GM12878 (cell line): Measurements from ENCODE around the gene NTSR1. TPM values are rescaled to one million over a fixed set of nuclear protein-coding genes. Genes with fewer than 3 reads are reported as not detected.

Experiments used
- ATAC-seq: fragments of 200-7000 bp; cut with Tn5 transposase; 3 replicates; pipeline ENCODE4 v1.9.1; 2020; ENCODE audit warnings: mild to moderate bottlenecking, moderate library complexity
- BruUV-seq: library from RNA; stranded (reverse); fragments of 400-500 nt; replicated peaks from 2 replicates; lab custom pipeline; 2021; lab: Mats Ljungman, UMichigan
- CTCF ChIA-PET: fragments of 300-600 bp; sonication (Branson Sonifier 250); formaldehyde crosslinking; extraction: SDS; loops from one replicate; lab custom pipeline; 2021; ENCODE audit warnings: inconsistent platforms; lab: Yijun Ruan, JAX
- POLR2A ChIA-PET: fragments of 350-600 bp; formaldehyde crosslinking; extraction: SDS; loops from one replicate; lab custom pipeline; 2021; ENCODE audit warnings: inconsistent platforms; lab: Charles Lee
- RAD21 ChIA-PET: fragments of 300-600 bp; sonication (Branson Sonifier 250); formaldehyde crosslinking; loops from one replicate; lab custom pipeline; 2023; ENCODE audit warnings: antibody characterized with exemption; ENCODE audit not compliant: unreplicated experiment; lab: Charles Lee
- SMC1A ChIA-PET: fragments of 300-600 bp; sonication (Branson Sonifier 250); formaldehyde crosslinking; loops from one replicate; lab custom pipeline; 2023; ENCODE audit not compliant: unreplicated experiment, uncharacterized antibody; lab: Charles Lee
- DNase-seq: peaks from one replicate; pipeline ENCODE4 v3.0.0-alpha.2; 2011; ENCODE audit warnings: low read depth, low spot score
- FAIRE-seq: peaks from 3 replicates; lab custom pipeline; 2011; peaks lifted over from hg19 to GRCh38; lab: Jason Lieb, UNC
- H2AFZ ChIP-seq: 2 replicates; pipeline ENCODE4 v1.6.0; 2011; ENCODE audit warnings: low read depth, low read length, control low read depth; ENCODE audit not compliant: control insufficient read depth
- H3K27ac ChIP-seq: 2 replicates; pipeline ENCODE4 v1.5.1; 2011; ENCODE audit warnings: control low read depth; ENCODE audit not compliant: control insufficient read depth, insufficient read depth
- H3K27me3 ChIP-seq, 2 experiments: replicated peaks in 1 of 2; 2 replicates each; pipeline versions ENCODE4 v1.6.0 to v1.6.1; 2011; ENCODE audit warnings: low read length in 1 of 2; ENCODE audit not compliant: control insufficient read depth in 2 of 2, insufficient read depth in 2 of 2
- H3K36me3 ChIP-seq, 2 experiments: 2 replicates each; pipeline ENCODE4 v1.5.1; 2011; ENCODE audit warnings: low read length in 1 of 2; ENCODE audit not compliant: control insufficient read depth in 2 of 2, insufficient read depth in 2 of 2
- H3K4me1 ChIP-seq: 2 replicates; pipeline ENCODE4 v1.6.1; 2011; ENCODE audit warnings: mild to moderate bottlenecking, low read length, moderate library complexity, mixed read lengths; ENCODE audit not compliant: control insufficient read depth, insufficient read depth
- H3K4me2 ChIP-seq: 2 replicates; pipeline ENCODE4 v1.6.0; 2011; ENCODE audit warnings: control low read depth; ENCODE audit not compliant: control insufficient read depth, insufficient read depth
- H3K4me3 ChIP-seq: fragments of 200-600 bp; sonication (generic); 2 replicates; pipeline ENCODE4 v1.5.1; 2016
- H3K79me2 ChIP-seq: 2 replicates; pipeline ENCODE4 v1.6.0; 2011; ENCODE audit warnings: low read length; ENCODE audit not compliant: control insufficient read depth, insufficient read depth
- H3K9ac ChIP-seq: 2 replicates; pipeline ENCODE4 v1.8.0; 2011; ENCODE audit warnings: low read length, control low read depth, mixed read lengths; ENCODE audit not compliant: control insufficient read depth, insufficient read depth
- H3K9me3 ChIP-seq: replicated peaks from 3 replicates; pipeline ENCODE4 v1.5.1; 2011; ENCODE audit warnings: mild to moderate bottlenecking, low read length; ENCODE audit not compliant: control insufficient read depth, insufficient read depth
- H4K20me1 ChIP-seq: 2 replicates; pipeline ENCODE4 v1.6.0; 2011; ENCODE audit not compliant: control insufficient read depth, insufficient read depth
- ATF3 ChIP-seq: IDR thresholded peaks from 2 replicates; pipeline ENCODE4 v1.6.1; 2011; ENCODE audit warnings: low read depth, mild to moderate bottlenecking, low read length, moderate library complexity, borderline replicate concordance; ENCODE audit errors: extremely low read depth
- BHLHE40 ChIP-seq, 2 experiments: fragments of 450-650 bp in 1 of 2; IDR thresholded peaks; 2 replicates each; pipeline ENCODE4 v1.6.1; 2011 to 2017; ENCODE audit warnings: low read depth in 2 of 2, borderline replicate concordance in 1 of 2, improper control_type of control experiment in 1 of 2, low read length in 1 of 2, mild to moderate bottlenecking in 1 of 2
- ZNF687 ChIP-seq: fragments of 450-650 bp; IDR thresholded peaks from 2 replicates; pipeline ENCODE4 v1.6.1; 2017; ENCODE audit warnings: mild to moderate bottlenecking, moderate library complexity
- WGBS: methylation state at CpG from one replicate; pipeline ENCODE4 v1.1.6; 2016; ENCODE audit warnings: low lambda C conversion rate; ENCODE audit not compliant: insufficient replicate concordance, insufficient coverage; ENCODE audit errors: missing lambda C conversion rate; 5-methylcytosine and 5-hydroxymethylcytosine counted together
- in situ Hi-C: fragments of 300-500 bp; cut with MboI; formaldehyde crosslinking; loops from 9 replicates; pipeline ENCODE4 v1.14.3; 2018; ENCODE audit warnings: mixed read lengths
- intact Hi-C: fragments of 100-400 bp; cut with micrococcal nuclease; formaldehyde crosslinking; loops from one replicate; pipeline ENCODE4 v1.14.2; 2022; ENCODE audit not compliant: unreplicated experiment
- polyA plus RNA-seq, 11 experiments: library from polyadenylated mRNA; depleted of rRNA in 4 of 11; unstranded in 6 of 11; stranded (reverse) in 5 of 11; fragments of >200 nt; fragmentation: Nextera tagmentation in 4 of 11; fragmentation: Illumina TruSeq in 1 of 11; extraction: Ambion mirVana in 4 of 11; extraction: Trizol in 1 of 11; gene quantifications; 1 replicate in 1 of 11; 2 replicates in 10 of 11; pipeline versions ENCODE4 v1.2.1 to v1.2.3, GENCODE V29; 2011 to 2016; ENCODE audit warnings: inconsistent platforms in 2 of 11, missing spikeins in 2 of 11, low read depth in 1 of 11
- total RNA-seq, 4 experiments: library from RNA; depleted of rRNA in 3 of 4; stranded (reverse); fragments of >200 nt in 3 of 4; fragmentation: Illumina TruSeq in 1 of 4; extraction: Trizol in 1 of 4; gene quantifications; 2 replicates each; pipeline versions ENCODE4 v1.2.1 to v1.2.3, GENCODE V29; 2013 to 2021

The NTSR1 gene
- total and polyA plus RNA-seq, 10 of the 15 experiments (the other 5 are each of a cell fraction or from before 2014, with no cell fraction given): not detected

- no peak for ATAC-seq
- ChIA-PET CTCF (interaction anchor here (0.6 to 1.0 kb wide), 2 partner anchors 78 to 444 kb away, joined by 3 read pairs; no protein-coding TSS in a partner anchor), RAD21 (no interaction called here), POLR2A (no interaction called here), SMC1A (no interaction called here)
- TF ChIP-seq ZNF687 (no peak), ATF3 (no peak), BHLHE40 (IDR thresholded peaks at IDR 0.05; ENCODE audit: borderline replicate concordance in 1 of 2, low read depth in 2 of 2, low read length in 1 of 2) (no peak)
- WGBS: 74% methylated on average over 10 of the region's 10 CpGs
- H3K36me3 ChIP-seq: no peaks in the 10 kb centered on the region
- intact Hi-C loops (no loop called here), in situ Hi-C loops (no loop called here)
- no peaks in the 10 kb centered on the region for H3K79me2 ChIP-seq
- no peaks in the 10 kb centered on the region for H3K4me1 ChIP-seq
- H3K27ac ChIP-seq: no peak overlapping the region
- DNase-seq: no peak
- H2AFZ ChIP-seq: no peak overlapping the region
- no peak for FAIRE-seq
- H3K27me3 ChIP-seq: peaks cover 0 to 7% of the 10 kb centered on the region in 2 experiments; a peak in 3 of 4 replicates
- H3K4me3 ChIP-seq: no peak overlapping the region
- H4K20me1 ChIP-seq: no peaks in the 10 kb centered on the region
- no peaks in the 10 kb centered on the region; the same call in 2 of the 3 replicates for H3K9me3 ChIP-seq
- H3K4me2 ChIP-seq: no peak overlapping the region
- no peak overlapping the region for H3K9ac ChIP-seq
- BruUV-seq: no TSS peak
These were observed 5.4 kb downstream of the NTSR1 start for GRCh38 chr20:62714006-62714405.
